PC-9 (cell line): ENCODE measurements around the gene APMAP. TPM values are rescaled to one million over a fixed set of nuclear protein-coding genes. Genes with fewer than 3 reads are reported as not detected.
A peak's percentile ranks its signal among the peaks of the same experiment; 100 is the strongest.

ENCODE experiments used
- BruUV-seq: library from RNA; stranded (reverse); fragments of 400-500 nt; replicated peaks from 2 replicates; lab custom pipeline; 2021; lab: Mats Ljungman, UMichigan
- CTCF ChIA-PET: fragments of 300-600 bp; sonication (Branson Sonifier 250); formaldehyde crosslinking; loops from one replicate; lab custom pipeline; 2022; ENCODE audit warnings: antibody characterized with exemption; lab: Charles Lee
- POLR2A ChIA-PET: fragments of 300-600 bp; sonication (Branson Sonifier 250); formaldehyde crosslinking; loops from one replicate; lab custom pipeline; 2022; ENCODE audit warnings: antibody characterized with exemption; ENCODE audit not compliant: unreplicated experiment; lab: Charles Lee
- DNase-seq, 2 experiments: peaks; one replicate each; pipeline versions ENCODE4 v3.0.0 to v3.0.0-alpha.2; 2015 to 2022; ENCODE audit warnings: mixed read lengths in 1 of 2
- H2AFZ ChIP-seq: fragments of 200-600 bp; sonication (generic); 2 replicates; pipeline ENCODE4 v1.8.1; 2017; ENCODE audit warnings: antibody characterized with exemption
- H3F3A ChIP-seq: fragments of 200-600 bp; sonication (generic); 2 replicates; pipeline ENCODE4 v1.8.1; 2017; ENCODE audit warnings: antibody characterized with exemption, mild to moderate bottlenecking, low read depth; ENCODE audit not compliant: insufficient read depth
- H3K27ac ChIP-seq: fragments of 200-600 bp; sonication (generic); 2 replicates; pipeline ENCODE4 v1.6.1; 2016; ENCODE audit warnings: mixed run types
- H3K27me3 ChIP-seq: fragments of 200-600 bp; sonication (generic); 2 replicates; pipeline ENCODE4 v1.6.1; 2016; ENCODE audit warnings: low read depth, mixed run types; ENCODE audit not compliant: insufficient read depth
- H3K36me3 ChIP-seq: fragments of 200-600 bp; sonication (generic); 2 replicates; pipeline ENCODE4 v1.6.1; 2016; ENCODE audit warnings: low read depth, mixed run types
- H3K4me1 ChIP-seq: fragments of 200-600 bp; sonication (generic); replicated peaks from 2 replicates; pipeline ENCODE4 v1.6.1; 2016; ENCODE audit warnings: mixed run types; ENCODE audit not compliant: insufficient read depth
- H3K4me2 ChIP-seq: fragments of 200-600 bp; sonication (generic); 2 replicates; pipeline ENCODE4 v1.6.1; 2017; ENCODE audit warnings: mixed run types
- H3K4me3 ChIP-seq: fragments of 200-600 bp; sonication (generic); 2 replicates; pipeline ENCODE4 v1.6.1; 2016; ENCODE audit warnings: mixed run types
- H3K79me2 ChIP-seq: fragments of 200-600 bp; sonication (generic); 2 replicates; pipeline ENCODE4 v1.6.1; 2017; ENCODE audit warnings: low read depth, mixed run types
- H3K9me2 ChIP-seq: fragments of 200-600 bp; sonication (generic); 2 replicates; pipeline ENCODE4 v1.8.1; 2017; ENCODE audit warnings: mild to moderate bottlenecking; ENCODE audit not compliant: insufficient read depth
- H3K9me3 ChIP-seq: fragments of 200-600 bp; sonication (generic); 2 replicates; pipeline ENCODE4 v1.8.1; 2016; ENCODE audit warnings: low read depth; ENCODE audit not compliant: insufficient read depth
- H4K20me1 ChIP-seq: fragments of 200-600 bp; sonication (generic); 2 replicates; pipeline ENCODE4 v1.8.1; 2017; ENCODE audit not compliant: insufficient read depth
- CTCF ChIP-seq: fragments of 200-600 bp; sonication (generic); conservative IDR thresholded peaks from 2 replicates; pipeline ENCODE4 v1.6.1; 2017; ENCODE audit warnings: mixed run types, antibody characterized with exemption, mild to moderate bottlenecking, moderate library complexity
- EZH2 ChIP-seq: fragments of 200-600 bp; sonication (generic); IDR thresholded peaks from 2 replicates; pipeline ENCODE4 v1.8.0; 2017; ENCODE audit warnings: antibody characterized with exemption, low read depth
- intact Hi-C: fragments of 100-400 bp; cut with micrococcal nuclease; formaldehyde crosslinking; loops from one replicate; pipeline ENCODE4 v1.10.0; 2022; ENCODE audit not compliant: unreplicated experiment
- total RNA-seq: library from RNA; stranded (reverse); gene quantifications from 2 replicates; pipeline ENCODE4 v1.2.3, GENCODE V29; 2021

APMAP gene
- total RNA-seq, 1 experiment from 2014 or later: 103 TPM

- no peak overlapping the region for H3K27ac ChIP-seq
- DNase-seq: peak; percentile 63 to 82
- H4K20me1 ChIP-seq: no peaks in the 10 kb centered on the region
- peaks cover 27% of the 10 kb centered on the region for H3K79me2 ChIP-seq
- no peak overlapping the region for H2AFZ ChIP-seq
- TF ChIP-seq EZH2: no peak
- peak; percentile 89 for TF ChIP-seq CTCF
- H3K36me3 ChIP-seq: no peaks in the 10 kb centered on the region
- intact Hi-C loops: loop anchor here (1.0 to 10.0 kb wide), 6 partner anchors 185 to 1212 kb away; partner anchors contain the start of genes ENTPD6, NANP and ZNF337
- H3F3A ChIP-seq: peaks cover 8% of the 10 kb centered on the region
- H3K4me1 ChIP-seq: peaks cover 60% of the 10 kb centered on the region
- ChIA-PET CTCF (interaction anchor here (0.6 to 3.8 kb wide), 6 partner anchors 34 to 404 kb away, joined by 3 to 12 read pairs (median 5); no protein-coding TSS in a partner anchor), POLR2A (interaction anchor here (0.5 to 0.6 kb wide), 2 partner anchors 305 to 448 kb away, joined by 4 to 5 read pairs; no protein-coding TSS in a partner anchor)
- H3K9me3 ChIP-seq: no peaks in the 10 kb centered on the region
- BruUV-seq: no TSS peak
- no peaks in the 10 kb centered on the region for H3K9me2 ChIP-seq
- H3K4me3 ChIP-seq: no peak overlapping the region
- H3K27me3 ChIP-seq: no peaks in the 10 kb centered on the region
- H3K4me2 ChIP-seq: peak overlapping the region; percentile 35
Measured at GRCh38 chr20:24994470-24995368, 2.2 kb upstream of the APMAP start.

DNA sequence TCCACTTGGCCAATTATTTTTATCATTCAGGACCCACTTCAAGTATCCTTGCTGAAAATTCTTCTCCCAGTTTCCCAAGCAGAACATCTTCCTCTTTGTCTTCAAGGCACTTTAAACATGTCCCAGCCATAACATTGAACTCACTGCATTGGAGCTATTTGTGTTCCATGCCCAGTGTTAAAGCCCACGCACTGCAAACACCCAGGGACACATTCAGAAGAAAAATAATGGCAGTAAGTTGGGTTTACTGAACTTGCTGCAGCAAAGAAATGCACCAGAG is 1.6 kb upstream of the APMAP start:
- Histone ChIP-seq H3K36me3 (no peaks in the 10 kb centered on the region), H3K4me3 (no peak overlapping the region), H3K9me3 (no peaks in the 10 kb centered on the region), H2AFZ (no peak overlapping the region), H3K27me3 (no peaks in the 10 kb centered on the region), H3K79me2 (peaks cover 33% of the 10 kb centered on the region), H3K4me2 (peak overlapping the region; percentile 92; the same call in 1 of the 2 replicates), H3F3A (peaks cover 6% of the 10 kb centered on the region; the same call in 1 of the 2 replicates), H3K27ac (no peak overlapping the region), H3K9me2 (no peaks in the 10 kb centered on the region), H4K20me1 (no peaks in the 10 kb centered on the region), H3K4me1 (peaks cover 54% of the 10 kb centered on the region)
- intact Hi-C loops: loop anchor here (2.0 to 10.0 kb wide), 5 partner anchors 203 to 1212 kb away; partner anchors contain the start of genes ENTPD6, NANP and ZNF337
- no TSS peak for BruUV-seq
- no peak for DNase-seq
- POLR2A ChIA-PET: interaction anchor here (0.5 to 0.8 kb wide), 4 partner anchors 143 to 1303 kb away, joined by 4 to 8 read pairs (median 6); no protein-coding TSS in a partner anchor
- no peak for TF ChIP-seq CTCF
- TF ChIP-seq EZH2: no peak
- CTCF ChIA-PET: interaction anchor here (0.6 to 3.8 kb wide), 5 partner anchors 35 to 405 kb away, joined by 3 to 12 read pairs (median 3); no protein-coding TSS in a partner anchor
